Measurements from ENCODE around the gene MAVS. TPM values are rescaled to one million over a fixed set of nuclear protein-coding genes. Genes with fewer than 3 reads are reported as not detected.

Gene MAVS
- total RNA-seq, 1 donor from 2014 or later = 41.5 TPM

GRCh38 chr20:3815703-3816315 lies 30.8 kb upstream of the MAVS start:
- no peak for ATAC-seq
- H3K4me1 ChIP-seq = peaks cover 31% of the 10 kb centered on the region
- H3K36me3 ChIP-seq = no peaks in the 10 kb centered on the region
- no peak overlapping the region for H3K4me3 ChIP-seq
- H3K27ac ChIP-seq = no peak overlapping the region
- intact Hi-C loops (cut with DNase I) = no loop called here
- no peak for TF ChIP-seq CTCF (IDR thresholded peaks at IDR 0.05)
- H3K27me3 ChIP-seq = no peaks in the 10 kb centered on the region
- no peaks in the 10 kb centered on the region for H3K9me3 ChIP-seq
- DNase-seq = no peak

GRCh38 chr20:3818155-3819151 lies 28.2 kb upstream of the MAVS start:
- Histone ChIP-seq H3K27ac (peak overlapping the region; percentile 71), H3K36me3 (peaks cover 15% of the 10 kb centered on the region), H3K27me3 (no peaks in the 10 kb centered on the region), H3K4me1 (peaks cover 23% of the 10 kb centered on the region), H3K4me3 (no peak overlapping the region), H3K9me3 (no peaks in the 10 kb centered on the region)
- DNase-seq = no peak
- intact Hi-C loops (cut with DNase I) = no loop called here
- TF ChIP-seq CTCF (IDR thresholded peaks at IDR 0.05) = peak; percentile 63
- ATAC-seq = peak; percentile 60

GRCh38 chr20:3819411-3820047 lies 27.1 kb upstream of the MAVS start:
- no peak for TF ChIP-seq CTCF (IDR thresholded peaks at IDR 0.05)
- H3K9me3 ChIP-seq = no peaks in the 10 kb centered on the region
- H3K36me3 ChIP-seq = peaks cover 26% of the 10 kb centered on the region
- peaks cover 18% of the 10 kb centered on the region for H3K4me1 ChIP-seq
- peak overlapping the region; percentile 75 for H3K4me3 ChIP-seq
- ATAC-seq = no peak
- intact Hi-C loops (cut with DNase I) = loop anchor here (5.0 kb wide), 1 partner anchor 32 kb away; the partner anchor contains the start of gene CENPB
- H3K27ac ChIP-seq = peak overlapping the region; percentile 99
- no peak for DNase-seq
- H3K27me3 ChIP-seq = no peaks in the 10 kb centered on the region

- intact Hi-C loops (cut with DNase I) = loop anchor here (5.0 kb wide), 1 partner anchor 33 kb away; the partner anchor contains the start of gene CENPB
- no peaks in the 10 kb centered on the region for H3K27me3 ChIP-seq
- peak within 1 kb of the TSS; percentile 99 for H3K27ac ChIP-seq
- H3K4me1 ChIP-seq = peaks cover 18% of the 10 kb centered on the region
- ATAC-seq (peak; percentile 94), DNase-seq (peak; percentile 99)
- peak within 1 kb of the TSS; percentile 75 for H3K4me3 ChIP-seq
- H3K36me3 ChIP-seq = peaks cover 32% of the 10 kb centered on the region
- H3K9me3 ChIP-seq = no peaks in the 10 kb centered on the region
- TF ChIP-seq CTCF (IDR thresholded peaks at IDR 0.05) = peak; percentile 98
Measured at GRCh38 chr20:3820048-3820900, 26.4 kb upstream of the MAVS start, which contains the start of gene AP5S1. Gene AP5S1 (plus strand): TSS chr20:3820547. CDS start chr20:3822118, 1,571 bp downstream.

All from upper lobe of right lung (tissue), 1 donor.